Stimulated activated CD4-positive, alpha-beta T cell treated with anti-CD3 and anti-CD28 coated beads, Interleukin-4, amount 100 ng/mL, for 1 hour (primary cell): ENCODE measurements around the gene GNPTG.
"Not testable (repeated sequence)": the region's sequence is repeated elsewhere in the genome, so short reads cannot be mapped to it uniquely, and the experiment has no call there.

Experiments
- DNase-seq: peaks from one replicate; pipeline ENCODE4 v3.0.0-alpha.2; 2020

The GNPTG gene

DNA sequence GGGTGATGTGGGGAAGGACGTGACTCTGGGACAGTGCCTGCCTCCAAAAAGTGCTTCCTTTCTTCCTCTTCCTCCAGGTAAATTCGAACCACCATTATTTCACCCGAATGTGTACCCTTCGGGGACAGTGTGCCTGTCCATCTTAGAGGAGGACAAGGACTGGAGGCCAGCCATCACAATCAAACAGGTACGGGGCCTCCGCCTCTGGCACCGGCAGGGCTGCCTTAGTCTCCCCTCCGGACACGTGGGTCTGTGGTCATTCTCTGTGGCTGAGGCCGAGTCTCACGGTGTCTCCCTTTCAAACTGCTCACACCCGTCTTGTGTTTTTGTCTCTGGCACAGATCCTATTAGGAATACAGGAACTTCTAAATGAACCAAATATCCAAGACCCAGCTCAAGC, 31.6 kb upstream of the GNPTG start:
- DNase-seq, result no peak

DNA sequence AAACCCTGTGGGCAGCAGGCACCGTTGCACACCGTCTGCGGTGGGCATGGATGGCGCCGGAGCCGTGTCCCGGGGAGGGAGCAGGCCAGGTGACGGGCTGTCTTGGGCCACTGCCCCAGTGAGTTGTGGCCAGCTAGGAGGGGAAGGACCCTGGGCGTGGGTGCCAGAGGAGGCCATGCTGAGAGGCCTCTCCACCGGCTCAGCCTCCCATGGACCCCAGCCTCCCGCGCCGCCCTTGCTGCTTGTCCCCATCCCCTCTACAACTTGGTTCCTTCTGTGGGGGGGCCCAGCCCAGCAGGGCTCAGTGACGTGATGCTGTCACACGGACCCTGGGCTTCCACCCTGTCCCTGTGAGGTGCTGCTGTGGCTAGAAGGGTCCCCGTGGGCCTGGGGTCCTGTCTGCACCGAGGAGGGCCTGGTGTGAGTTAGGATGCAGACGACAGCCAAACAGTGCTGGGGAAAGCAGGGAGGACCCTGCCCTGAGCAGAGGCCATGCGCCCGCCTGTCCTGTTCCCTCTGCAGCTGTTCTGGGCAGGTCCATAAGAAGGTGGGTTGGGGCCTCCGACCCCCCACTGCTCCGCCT, 31.0 kb upstream of the GNPTG start:
- DNase-seq, result no peak

DNA sequence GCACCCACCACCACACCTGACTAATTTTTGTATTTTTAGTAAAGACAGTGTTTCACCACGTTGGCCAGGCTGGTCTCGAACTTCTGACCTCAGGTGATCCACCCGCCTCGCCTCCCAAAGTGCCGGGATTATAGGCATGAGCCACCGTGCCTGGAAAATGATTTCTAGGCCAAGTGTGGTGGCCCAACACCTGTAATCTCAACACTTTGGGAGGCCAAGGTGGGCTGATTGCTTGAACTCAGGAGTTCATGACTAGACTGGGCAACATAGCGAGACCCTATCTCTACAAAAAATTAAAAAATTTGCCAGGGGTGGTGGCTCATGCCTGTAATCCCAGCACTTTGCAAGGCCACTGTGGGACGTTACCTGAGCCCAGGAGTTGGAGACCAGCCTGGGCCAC, 29.3 kb upstream of the GNPTG start:
- DNase-seq, result no peak

DNA sequence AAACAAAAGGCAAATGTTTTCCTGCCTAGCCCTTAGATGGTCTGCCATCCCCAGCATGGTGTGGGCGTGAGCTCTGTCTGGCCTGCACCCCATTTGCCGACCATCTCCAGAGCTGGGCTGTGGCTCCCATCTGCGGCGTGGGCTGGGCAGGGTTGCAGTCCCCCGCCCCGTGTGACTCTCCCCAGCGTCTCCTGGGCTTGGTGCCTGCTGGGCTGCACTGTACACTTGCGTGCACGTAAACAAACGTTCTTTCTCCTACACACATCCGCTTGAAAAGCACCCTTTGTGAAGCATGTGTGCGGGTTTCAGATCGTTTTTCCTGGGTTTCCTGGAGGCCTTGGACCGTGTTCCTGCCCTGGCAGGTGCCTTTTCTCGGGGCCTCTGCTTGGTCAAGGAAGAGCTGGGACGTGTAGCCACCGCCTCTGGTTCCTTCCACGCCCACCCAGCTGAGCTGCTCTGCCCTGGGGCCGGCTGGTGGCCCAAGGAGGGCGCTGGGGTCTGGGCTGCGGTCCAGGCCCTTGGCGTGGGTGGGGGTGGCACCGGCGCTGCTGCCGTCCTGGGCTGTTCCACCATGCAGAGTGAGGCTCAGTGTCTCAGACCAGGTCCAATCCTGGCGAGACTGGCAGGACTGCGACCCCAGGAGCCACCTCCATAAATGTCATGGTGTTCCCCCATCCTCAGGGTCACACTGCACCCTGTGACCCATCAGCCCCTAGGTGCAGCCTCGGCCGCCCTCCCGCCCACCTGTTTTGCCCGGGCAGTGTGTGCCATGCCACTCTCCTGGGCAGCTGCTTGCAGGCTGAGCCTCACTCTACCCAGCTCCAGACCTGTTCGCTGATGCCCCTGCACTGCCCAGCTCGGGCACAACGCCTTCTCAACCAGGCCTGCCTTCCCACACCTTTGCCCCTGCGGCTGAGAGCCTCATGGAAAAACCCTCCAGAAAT, 28.2 kb upstream of the GNPTG start:
- DNase-seq, result no peak

DNA sequence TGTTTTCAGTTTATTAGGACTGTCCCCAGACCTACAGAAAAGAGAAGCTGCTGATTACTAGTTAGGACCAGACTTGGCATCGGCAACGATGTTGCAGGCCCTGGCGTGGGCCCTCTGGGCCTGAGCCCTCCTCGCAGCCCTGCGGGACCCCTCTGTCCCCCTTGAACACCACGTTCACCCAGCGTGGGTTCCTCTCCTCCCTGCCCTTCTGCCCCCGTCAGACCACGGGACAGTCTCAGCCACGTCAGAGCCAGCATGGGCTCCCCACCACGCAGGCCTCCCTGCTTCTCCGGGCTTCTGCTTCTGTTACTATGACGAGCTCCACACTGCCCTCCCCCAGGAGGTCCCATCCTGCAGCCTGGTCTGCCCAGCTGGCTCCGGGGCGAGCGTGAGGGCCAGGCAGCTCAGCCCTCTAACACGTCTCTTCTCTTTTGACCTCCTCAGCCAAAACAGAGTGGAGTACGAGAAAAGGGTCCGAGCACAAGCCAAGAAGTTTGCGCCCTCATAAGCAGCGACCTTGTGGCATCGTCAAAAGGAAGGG, 27.4 kb upstream of the GNPTG start:
- DNase-seq, result no peak

DNA sequence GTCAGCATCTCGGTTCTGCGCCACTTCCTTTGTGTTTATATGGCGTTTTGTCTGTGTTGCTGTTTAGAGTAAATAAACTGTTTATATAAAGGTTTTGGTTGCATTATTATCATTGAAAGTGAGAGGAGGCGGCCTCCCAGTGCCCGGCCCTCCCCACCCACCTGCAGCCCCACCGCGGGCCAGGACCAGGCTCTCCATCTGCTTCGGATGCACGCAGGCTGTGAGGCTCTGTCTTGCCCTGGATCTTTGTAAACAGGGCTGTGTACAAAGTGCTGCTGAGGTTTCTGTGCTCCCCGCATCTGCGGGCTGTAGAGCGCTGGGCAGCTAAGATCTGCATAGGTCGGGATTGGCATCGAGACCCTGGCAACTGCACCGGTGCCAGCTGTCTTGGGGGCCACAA, 26.5 kb upstream of the GNPTG start:
- no peak for DNase-seq

DNA sequence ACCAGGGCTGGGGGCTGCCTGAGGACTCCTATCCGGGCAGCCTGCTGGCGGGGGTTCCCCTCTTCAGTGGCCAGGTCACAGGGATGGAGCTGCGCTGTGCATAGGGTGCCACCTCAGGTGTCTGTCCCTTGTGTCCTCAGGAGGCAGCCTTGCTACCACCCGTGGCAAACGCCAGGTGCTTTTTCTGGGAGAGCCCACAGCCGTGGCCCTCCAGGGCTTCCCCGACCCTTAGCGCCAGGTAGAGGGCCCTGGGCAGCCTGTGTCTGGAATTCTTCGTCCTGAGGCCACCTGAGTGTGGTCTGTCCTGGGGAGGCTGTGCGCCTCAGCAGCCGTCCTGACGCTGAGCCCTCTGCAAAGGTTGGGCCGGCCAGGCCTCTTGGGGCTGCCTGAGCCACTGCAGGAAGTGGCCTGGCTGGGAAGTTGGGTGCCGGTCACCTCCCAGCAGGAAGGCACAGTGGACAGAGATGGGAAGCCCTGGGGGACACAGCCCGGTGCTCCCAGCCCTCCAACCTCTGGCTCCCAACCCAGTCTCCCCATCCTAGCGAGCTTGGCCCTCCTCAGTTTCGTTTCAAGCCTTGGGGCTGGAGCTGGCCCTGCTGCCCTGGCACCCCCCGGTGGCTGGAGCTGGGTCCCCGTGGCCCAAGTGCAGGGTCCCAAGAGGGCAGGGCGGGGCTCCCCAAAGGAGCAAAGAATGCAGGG, 25.9 kb upstream of the GNPTG start:
- no peak for DNase-seq

DNA sequence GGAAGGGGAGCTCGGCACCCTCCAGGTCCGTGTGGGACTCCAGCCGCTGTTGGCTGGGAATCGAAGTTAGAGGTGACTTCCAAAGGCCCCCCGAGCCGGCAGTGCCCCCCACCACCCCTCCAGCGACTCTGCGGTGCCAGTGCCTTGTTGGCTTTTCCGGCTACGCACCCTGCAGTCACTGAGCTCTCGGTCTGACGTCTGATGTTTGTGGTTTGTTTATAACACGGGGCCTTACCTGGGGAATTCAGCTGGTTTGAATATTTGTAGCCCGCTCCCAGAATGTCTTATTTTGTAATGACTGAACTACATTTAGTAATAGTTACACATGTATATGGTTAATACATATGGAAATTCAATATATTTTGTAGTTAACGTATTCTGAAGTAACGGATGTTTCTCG, 25.3 kb upstream of the GNPTG start:
- no peak for DNase-seq

DNA sequence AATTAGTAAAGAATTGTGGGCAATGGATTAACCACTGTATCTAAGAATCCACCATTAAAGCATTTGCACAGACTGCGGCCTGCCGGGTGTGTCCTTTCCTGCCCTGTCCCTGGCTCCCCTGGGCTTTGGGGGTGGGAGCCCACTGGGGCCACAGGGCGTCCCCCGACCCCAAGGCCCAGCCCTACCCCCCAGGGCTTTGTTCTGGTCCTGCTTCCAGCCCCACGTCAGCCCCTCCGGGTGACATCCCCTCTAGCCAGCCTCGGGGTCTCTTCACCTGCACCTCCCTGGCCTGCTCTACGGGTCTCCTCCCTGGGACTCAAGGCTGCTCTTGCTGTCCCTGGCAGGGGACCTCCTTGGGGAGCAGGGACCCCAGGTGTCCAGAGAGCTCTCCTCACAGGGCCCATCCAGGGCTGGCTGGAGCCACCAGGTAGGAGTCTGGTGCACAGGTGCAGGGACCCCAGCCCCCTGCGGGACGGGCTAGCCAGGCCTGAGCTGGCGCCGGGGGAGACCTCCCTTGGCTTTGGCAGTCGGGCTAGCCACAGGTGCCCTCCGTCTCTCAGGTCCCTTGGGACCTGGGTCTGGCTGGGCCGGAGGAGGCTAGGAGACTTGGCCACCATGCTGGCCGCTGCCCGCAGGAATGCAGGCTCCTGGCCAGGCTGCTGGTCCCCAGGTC, 24.6 kb upstream of the GNPTG start:
- no peak for DNase-seq

DNA sequence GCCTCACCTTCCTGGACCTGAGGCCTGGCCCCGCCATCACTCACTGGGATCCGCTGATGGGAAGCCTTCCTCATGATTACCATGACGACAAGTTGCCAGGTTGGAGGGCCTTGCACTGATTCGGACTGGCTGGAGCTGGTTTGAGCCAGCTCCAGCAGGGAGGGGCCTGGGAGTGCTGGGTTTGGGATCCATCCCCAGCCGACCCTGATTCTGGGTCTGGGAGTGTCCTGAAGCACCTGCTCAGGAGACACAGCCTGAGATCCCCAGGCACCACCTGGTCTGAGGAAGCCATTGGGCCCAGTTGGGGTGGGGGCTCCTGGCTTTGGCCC, 24.1 kb upstream of the GNPTG start:
- DNase-seq, result no peak

DNA sequence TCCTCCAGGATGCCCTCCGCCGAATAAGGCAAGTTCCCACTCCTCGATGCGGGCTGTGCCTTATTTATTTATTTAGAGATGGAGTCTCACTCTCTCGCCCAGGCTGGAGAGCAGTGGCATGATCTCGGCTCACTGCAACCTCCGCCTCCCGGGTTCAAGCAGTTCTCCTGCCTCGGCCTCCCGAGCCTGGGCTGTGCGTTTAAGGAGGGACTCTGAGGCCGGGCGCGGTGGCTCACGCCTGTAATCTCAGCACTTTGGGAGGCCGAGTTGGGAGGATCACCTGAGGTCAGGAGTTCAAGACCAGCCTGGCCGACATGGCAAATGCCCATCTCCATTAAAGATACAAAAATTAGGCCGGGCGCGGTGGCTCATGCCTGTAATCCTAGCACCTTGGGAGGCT, 23.6 kb upstream of the GNPTG start:
- DNase-seq, result not testable (repeated sequence)

DNA sequence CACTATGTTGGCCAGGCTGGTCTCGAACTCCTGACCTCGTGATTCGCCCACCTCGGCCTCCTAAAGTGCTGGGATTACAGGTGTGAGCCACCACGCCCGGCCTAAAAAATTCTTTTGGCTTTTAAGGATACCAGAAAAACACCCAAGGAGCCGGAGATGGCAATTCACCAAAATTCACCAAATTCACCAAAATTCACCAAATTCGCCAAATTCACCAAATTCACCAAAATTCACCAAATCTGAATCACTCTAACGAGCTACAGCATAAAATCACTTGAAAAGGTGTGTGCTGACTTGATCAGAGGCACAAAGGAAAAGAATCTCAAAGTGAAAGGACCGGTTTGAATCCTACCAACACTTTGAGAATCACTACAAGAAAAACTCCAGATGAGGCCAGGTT, 22.8 kb upstream of the GNPTG start:
- DNase-seq, result not testable (repeated sequence)

DNA sequence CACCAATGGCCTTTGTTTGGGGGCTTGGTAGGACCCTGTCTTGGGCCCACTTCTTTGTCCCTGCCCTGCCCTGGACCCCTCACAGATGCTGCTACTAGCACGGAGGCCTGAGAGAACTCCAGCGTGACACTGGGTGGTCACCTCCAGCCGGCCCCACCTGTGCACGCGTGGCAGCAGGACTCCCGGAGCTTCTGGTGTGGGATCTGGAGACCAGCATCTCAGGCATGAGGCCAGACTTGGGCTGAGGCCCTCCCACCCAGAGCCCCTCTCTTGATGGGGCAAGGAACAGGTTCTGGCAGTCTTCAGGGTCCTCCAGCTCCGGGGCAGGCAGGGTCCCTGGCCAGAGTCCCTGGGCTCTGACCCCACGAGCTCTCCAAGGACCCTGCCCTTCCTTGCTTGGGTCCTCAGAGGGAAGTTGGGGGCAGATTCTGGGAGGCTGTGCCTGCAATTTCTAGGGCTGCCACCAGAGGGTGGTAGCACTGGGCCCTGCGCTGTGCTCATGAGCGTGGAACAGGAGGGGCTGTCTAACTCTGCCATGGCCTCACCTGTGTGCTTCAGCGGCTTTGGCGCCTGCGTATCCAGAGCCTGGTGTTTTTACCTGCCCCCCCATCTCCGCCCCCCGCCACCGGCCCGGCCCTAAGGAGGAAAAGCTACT, 21.3 kb upstream of the GNPTG start:
- DNase-seq, result no peak

DNA sequence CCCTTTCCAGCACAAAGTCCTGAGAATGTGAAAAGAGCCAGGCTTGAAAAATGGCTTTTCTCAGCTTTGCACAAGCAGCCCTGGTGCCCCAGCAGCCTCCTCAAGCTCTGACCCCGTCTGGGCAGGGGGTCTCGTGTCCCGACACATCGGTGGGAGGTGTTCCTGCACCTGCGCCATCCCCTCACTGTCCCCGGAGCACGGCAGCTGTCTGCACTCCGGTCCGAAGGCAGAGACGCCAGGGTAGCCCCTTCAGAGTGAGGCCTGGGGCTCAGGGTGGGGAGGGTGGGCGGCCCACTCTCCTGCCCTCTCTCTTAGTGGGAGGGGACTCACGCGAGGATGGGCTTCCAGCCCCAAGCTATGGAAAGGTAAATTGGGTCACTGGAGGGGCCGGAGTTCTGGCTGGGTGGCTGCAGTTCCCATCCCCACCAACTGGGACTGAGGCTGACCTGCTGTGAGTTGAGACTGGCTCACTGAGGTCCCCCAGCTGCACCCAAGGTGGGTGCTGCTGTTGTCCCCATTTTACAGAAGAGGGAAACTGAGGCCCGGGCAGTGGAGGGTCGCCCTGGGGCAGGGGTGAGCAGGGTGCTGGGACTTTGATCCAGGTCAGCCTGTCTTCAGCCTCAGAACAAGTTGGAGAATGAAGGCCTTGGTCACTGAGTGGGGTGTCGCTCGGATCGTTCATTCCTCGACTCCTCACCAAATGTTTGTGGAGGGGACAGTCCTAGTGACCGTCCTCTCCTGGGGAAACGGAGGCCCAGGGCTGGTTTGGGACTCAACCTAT, 20.6 kb upstream of the GNPTG start:
- DNase-seq, result no peak

DNA sequence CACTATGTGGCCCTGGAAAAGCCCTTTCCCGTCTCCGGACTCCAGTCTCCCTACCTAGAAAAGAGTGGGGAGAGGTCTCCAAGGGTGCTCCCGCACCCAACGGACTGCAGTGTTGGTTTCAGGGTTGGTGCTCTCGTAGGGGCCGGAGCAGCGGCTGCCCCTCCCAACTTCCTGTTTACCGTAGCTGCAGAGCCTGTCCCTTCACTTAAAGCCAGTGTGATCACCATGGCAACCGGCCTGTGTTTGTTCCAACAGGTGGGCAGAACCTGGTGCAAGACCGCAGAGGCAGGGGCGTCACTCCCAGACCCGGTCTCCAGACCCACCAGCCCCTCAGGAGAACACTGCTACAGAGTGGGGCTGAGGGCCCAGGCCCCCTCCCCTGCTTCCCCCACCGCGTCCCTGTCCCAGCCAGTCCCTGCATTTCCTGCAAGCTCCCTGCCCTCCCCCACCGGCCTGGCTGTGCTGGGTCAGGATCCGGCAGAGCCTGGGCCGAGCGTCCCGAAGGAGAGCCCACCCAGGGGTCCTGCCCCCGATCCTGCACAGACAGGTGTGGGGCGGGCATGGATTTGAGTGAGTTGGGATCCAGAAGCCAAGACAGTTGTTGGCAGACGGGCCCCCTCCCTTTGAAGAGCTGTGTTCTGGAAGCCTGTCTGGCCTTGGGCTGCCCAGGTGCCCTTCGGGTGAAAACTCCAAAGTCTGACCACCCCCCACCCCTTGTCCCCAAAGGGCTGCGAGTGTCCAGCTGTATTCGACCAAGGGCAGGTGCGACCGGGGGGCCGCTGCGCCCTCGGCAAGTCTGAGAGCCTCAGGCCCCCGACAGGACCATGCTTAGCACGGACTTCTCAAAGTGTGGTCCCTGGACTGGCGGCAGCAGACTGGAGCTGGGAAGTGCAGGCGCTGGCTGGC, 19.8 kb upstream of the GNPTG start:
- no peak for DNase-seq

DNA sequence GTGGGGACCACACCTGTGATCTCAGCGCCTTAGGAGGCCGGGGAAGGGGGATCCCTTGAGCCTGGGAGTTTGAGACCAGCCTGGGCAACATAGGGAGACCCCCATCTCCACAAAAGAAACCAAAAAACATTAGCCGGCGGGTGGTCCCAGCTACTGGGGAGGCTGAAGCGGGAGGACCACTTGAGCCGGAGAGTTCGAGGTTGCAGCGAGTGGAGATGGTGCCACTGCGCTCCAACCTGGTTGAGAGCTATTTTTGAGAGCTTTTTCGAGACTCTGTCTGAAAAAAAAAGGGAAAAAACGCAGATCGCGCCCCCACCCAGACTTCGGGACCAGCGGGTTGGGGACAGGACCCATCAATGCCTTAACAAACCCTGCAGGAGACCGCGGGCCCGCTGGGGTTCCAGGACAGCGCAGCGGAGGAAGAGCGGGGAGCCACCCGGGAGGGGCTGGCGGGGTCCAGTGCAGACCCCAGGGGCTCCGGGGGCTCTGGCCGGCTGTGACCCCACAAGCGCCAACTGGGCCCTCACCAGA, 19.0 kb upstream of the GNPTG start:
- DNase-seq, result no peak

DNA sequence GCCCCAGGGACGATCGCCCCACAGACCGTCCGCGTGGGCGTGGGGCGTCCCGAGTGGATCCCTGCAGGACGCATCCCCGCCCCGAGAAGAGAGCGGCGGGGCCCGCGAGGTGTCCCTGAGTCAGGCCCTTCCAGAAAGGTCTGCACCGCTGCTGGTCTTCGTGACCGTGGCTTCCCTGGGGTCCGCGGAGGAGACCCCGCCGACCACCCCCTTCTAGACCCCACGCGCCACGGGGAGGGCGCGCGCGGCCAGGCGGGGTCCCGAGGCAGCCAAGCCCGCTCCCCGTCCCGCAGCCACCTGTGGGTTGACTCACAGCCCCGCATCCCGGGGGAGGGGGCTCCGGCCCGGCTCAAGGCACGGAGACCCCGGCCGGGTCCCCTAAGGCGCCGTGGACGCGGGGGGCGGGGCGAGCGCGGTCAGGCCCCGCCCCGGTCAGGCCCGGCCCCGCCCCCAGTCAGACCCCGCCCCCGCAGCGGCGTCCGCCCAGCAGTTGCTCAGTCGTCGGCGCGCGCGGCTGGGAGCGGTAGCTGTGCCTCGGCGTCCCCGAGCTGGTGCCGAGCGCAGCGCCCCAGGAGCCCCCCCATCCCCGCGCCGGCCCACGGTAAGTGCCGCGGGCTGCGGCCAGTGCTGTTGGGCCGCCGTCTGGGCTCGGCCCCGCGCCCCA, 18.4 kb upstream of the GNPTG start, which contains the start of gene BAIAP3:
BAIAP3 (plus strand) TSS at position 497 of the 664 bp plus-strand sequence. CDS start 4,905 bp downstream, outside the sequence.
- peak; percentile 48 for DNase-seq

DNA sequence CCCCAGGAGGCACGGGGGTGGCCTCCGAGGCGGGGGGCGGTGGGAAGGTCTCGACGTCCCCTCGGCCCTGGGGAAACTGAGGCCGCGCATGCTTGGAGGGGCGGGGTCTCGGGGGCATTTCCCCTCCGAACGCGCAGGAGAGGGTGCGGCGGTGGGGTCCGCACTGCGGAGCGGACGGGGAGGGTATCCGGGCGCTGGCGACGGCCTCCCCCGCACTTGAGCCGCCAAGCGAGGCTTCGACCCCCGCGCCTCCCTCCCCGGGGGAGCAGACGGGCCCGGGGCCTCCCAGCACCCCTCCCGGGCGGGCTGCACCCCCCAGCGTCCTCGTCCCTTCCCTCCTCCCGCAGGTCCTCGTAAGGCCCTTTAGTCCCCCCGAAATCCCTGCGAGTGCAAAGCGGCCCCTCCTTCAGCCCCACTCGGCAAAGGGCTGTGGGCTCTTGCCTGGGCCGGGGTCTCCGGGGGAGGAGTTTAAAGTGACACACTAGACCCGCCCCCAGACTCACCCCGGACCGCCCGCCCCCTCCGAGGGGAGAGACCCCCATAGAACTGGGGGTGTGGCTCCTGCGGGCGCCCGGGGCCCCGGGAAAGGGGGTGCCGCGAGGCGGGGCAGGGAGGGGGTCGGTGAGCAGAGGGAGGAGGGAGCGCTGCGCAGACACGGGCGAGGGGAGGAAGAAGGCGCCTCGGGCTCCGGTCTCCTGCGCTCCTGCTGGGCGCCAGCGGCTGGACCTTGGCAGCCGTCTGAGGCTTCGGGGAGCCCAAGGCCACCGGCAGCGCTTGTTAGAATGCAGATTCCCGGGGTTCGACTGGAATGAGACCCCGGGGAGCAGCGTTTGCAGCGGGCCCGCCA, 17.7 kb upstream of the GNPTG start:
- DNase-seq, result no peak

DNA sequence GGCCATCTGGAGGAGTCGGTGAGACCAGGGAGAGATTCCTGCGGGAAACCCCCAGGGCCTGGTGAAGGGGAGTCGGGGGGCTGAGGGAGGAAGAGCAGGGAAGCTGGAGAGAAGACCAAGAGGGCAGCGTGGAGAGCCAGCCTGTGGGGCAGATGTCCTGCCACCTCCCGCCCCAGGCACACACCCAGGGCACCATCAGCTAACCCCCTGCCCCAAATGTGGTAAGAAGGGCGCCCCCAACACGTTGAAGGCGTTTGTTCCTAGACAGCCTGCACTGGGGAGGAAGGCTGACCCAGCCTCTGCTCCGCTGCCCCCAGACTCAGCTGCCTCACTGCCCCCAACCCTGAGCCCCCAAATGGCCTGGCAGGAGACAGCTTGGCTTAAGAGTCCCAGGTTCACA, 17.0 kb upstream of the GNPTG start:
- DNase-seq, result no peak
